A549 (cell line): ENCODE data around the gene FHIP1B.

ENCODE experiments used
- CTCF ChIP-seq: fragments of >200 bp; sonication (Bioruptor Twin); formaldehyde crosslinking; IDR thresholded peaks from 3 replicates; pipeline ENCODE4 v1.5.1; 2016
- EP300 ChIP-seq, 2 experiments: fragments of >200 bp; sonication (Bioruptor Twin); formaldehyde crosslinking; IDR thresholded peaks; 2 replicates in 1 of 2; 3 replicates in 1 of 2; pipeline ENCODE4 v1.6.1; 2016 to 2017
- FOSB ChIP-seq: fragments of 250-450 bp; sonication (Bioruptor Pico); IDR thresholded peaks from 2 replicates; pipeline ENCODE4 v1.5.0; 2020; ENCODE audit warnings: mild to moderate bottlenecking, moderate library complexity
- FOSL2 ChIP-seq, 2 experiments: fragments of 450-650 bp in 1 of 2; fragments of >200 bp in 1 of 2; sonication (Bioruptor Twin) in 1 of 2; formaldehyde crosslinking; IDR thresholded peaks; 2 replicates each; pipeline versions ENCODE4 v1.5.0 to v1.6.1; 2016 to 2020; ENCODE audit warnings: mild to moderate bottlenecking in 1 of 2, moderate library complexity in 1 of 2
- MAFK ChIP-seq: fragments of 450-650 bp; IDR thresholded peaks from 2 replicates; pipeline ENCODE4 v1.6.1; 2014; ENCODE audit not compliant: partially characterized antibody
- MAX ChIP-seq: IDR thresholded peaks from 2 replicates; pipeline ENCODE4 v1.6.1; 2012
- MAZ ChIP-seq: fragments of 150-350 bp; IDR thresholded peaks from 2 replicates; pipeline ENCODE4 v1.6.1; 2014; ENCODE audit warnings: antibody characterized with exemption, low read depth, low read length, borderline replicate concordance
- POLR2A ChIP-seq: IDR thresholded peaks from 2 replicates; pipeline ENCODE4 v1.6.1; 2012; ENCODE audit warnings: mild to moderate bottlenecking, low read length
- REST ChIP-seq: fragments of 200-600 bp; sonication (generic); IDR thresholded peaks from 2 replicates; pipeline ENCODE4 v1.6.1; 2016; ENCODE audit warnings: antibody characterized with exemption, mild to moderate bottlenecking, moderate library complexity
- SREBF2 ChIP-seq: fragments of 450-650 bp; IDR thresholded peaks from 2 replicates; pipeline ENCODE4 v1.6.1; 2014; ENCODE audit warnings: mild to moderate bottlenecking, moderate library complexity
- TP53 ChIP-seq: fragments of 250-450 bp; sonication (Bioruptor Pico); IDR thresholded peaks from 2 replicates; pipeline ENCODE4 v1.5.0; 2021; ENCODE audit warnings: mild to moderate bottlenecking, moderate library complexity
- USF2 ChIP-seq: fragments of 450-650 bp; IDR thresholded peaks from 2 replicates; pipeline ENCODE4 v1.6.1; 2014; ENCODE audit warnings: antibody characterized with exemption

- TF ChIP-seq REST (no peak), POLR2A (no peak), TP53 (CRISPR knock-in tag) (no peak), FOSB (CRISPR knock-in tag) (no peak), CTCF (no peak), EP300 (IDR thresholded peaks at IDR 0.05) (no peak), MAFK (no peak), FOSL2 (IDR thresholded peaks at IDR 0.05) (no peak), FOSL2 (CRISPR knock-in tag; IDR thresholded peaks at IDR 0.05) (no peak), MAZ (no peak), SREBF2 (no peak), USF2 (no peak), MAX (no peak)
Observed at GRCh38 chr11:6225896-6226295, 8.5 kb downstream of the FHIP1B start.
